ENCODE data around the gene CRYBG1. TPM values are rescaled to one million over a fixed set of nuclear protein-coding genes. Genes with fewer than 3 reads are reported as not detected.

CRYBG1 gene
- polyA plus RNA-seq, 2 donors, result 45.2 to 74.9 TPM

GRCh38 chr6:106563614-106564013, 203.1 kb downstream of the CRYBG1 start:
- 39 to 45% methylated on average over 2 of the region's 2 CpGs for WGBS, 2 donors
- Histone ChIP-seq H3K4me1 (ENCODE audit: control insufficient read depth in 2 of 2, insufficient read depth in 2 of 2, low read length in 1 of 2) (no peaks in the 10 kb centered on the region), H3K9me3 (ENCODE audit: control insufficient read depth in 2 of 2, insufficient read depth in 1 of 2, low read depth in 1 of 2, low read length in 1 of 2) (no peaks in the 10 kb centered on the region), H3K27ac (ENCODE audit: low read depth in 2 of 2, low read length in 1 of 2) (peak overlapping the region in 1 of 2 donors; percentile 13), H3K27me3 (ENCODE audit: control insufficient read depth in 1 of 2, insufficient read depth in 2 of 2, low read length in 2 of 2) (no peaks in the 10 kb centered on the region), H3K4me3 (ENCODE audit: low read depth in 1 of 2, low read length in 2 of 2) (no peak overlapping the region), H3K36me3 (ENCODE audit: control insufficient read depth in 2 of 2, insufficient read depth in 2 of 2, low read length in 1 of 2) (peaks cover 5 to 12% of the 10 kb centered on the region in 2 donors)

GRCh38 chr6:106564476-106564875, 204.0 kb downstream of the CRYBG1 start:
- WGBS, 2 donors, result 58 to 62% methylated on average over 4 of the region's 4 CpGs
- no peak overlapping the region for H3K27ac ChIP-seq (ENCODE audit: low read depth in 2 of 2, low read length in 1 of 2)
- no peak overlapping the region for H3K4me3 ChIP-seq (ENCODE audit: low read depth in 1 of 2, low read length in 2 of 2)
- H3K9me3 ChIP-seq (ENCODE audit: control insufficient read depth in 2 of 2, insufficient read depth in 1 of 2, low read depth in 1 of 2, low read length in 1 of 2), result no peaks in the 10 kb centered on the region
- no peaks in the 10 kb centered on the region for H3K4me1 ChIP-seq (ENCODE audit: control insufficient read depth in 2 of 2, insufficient read depth in 2 of 2, low read length in 1 of 2)
- H3K36me3 ChIP-seq (ENCODE audit: control insufficient read depth in 2 of 2, insufficient read depth in 2 of 2, low read length in 1 of 2), result peaks cover 5 to 10% of the 10 kb centered on the region in 2 donors
- no peaks in the 10 kb centered on the region for H3K27me3 ChIP-seq (ENCODE audit: control insufficient read depth in 1 of 2, insufficient read depth in 2 of 2, low read length in 2 of 2)

- no peak overlapping the region for H3K27ac ChIP-seq (ENCODE audit: low read depth in 2 of 2, low read length in 1 of 2)
- H3K36me3 ChIP-seq (ENCODE audit: control insufficient read depth in 2 of 2, insufficient read depth in 2 of 2, low read length in 1 of 2), result peaks cover 6 to 15% of the 10 kb centered on the region in 2 donors
- H3K4me1 ChIP-seq (ENCODE audit: control insufficient read depth in 2 of 2, insufficient read depth in 2 of 2, low read length in 1 of 2), result no peaks in the 10 kb centered on the region
- no peaks in the 10 kb centered on the region for H3K9me3 ChIP-seq (ENCODE audit: control insufficient read depth in 2 of 2, insufficient read depth in 1 of 2, low read depth in 1 of 2, low read length in 1 of 2)
- no peaks in the 10 kb centered on the region for H3K27me3 ChIP-seq (ENCODE audit: control insufficient read depth in 1 of 2, insufficient read depth in 2 of 2, low read length in 2 of 2)
- H3K4me3 ChIP-seq (ENCODE audit: low read depth in 1 of 2, low read length in 2 of 2), result no peak overlapping the region
- WGBS, 2 donors, result 51 to 56% methylated on average over 2 of the region's 2 CpGs
Measured at GRCh38 chr6:106568530-106568929, 208.0 kb downstream of the CRYBG1 start.

- Histone ChIP-seq H3K4me3 (ENCODE audit: low read depth in 1 of 2, low read length in 2 of 2) (no peak overlapping the region), H3K9me3 (ENCODE audit: control insufficient read depth in 2 of 2, insufficient read depth in 1 of 2, low read depth in 1 of 2, low read length in 1 of 2) (no peaks in the 10 kb centered on the region), H3K36me3 (ENCODE audit: control insufficient read depth in 2 of 2, insufficient read depth in 2 of 2, low read length in 1 of 2) (peaks cover 4 to 13% of the 10 kb centered on the region in 2 donors), H3K27ac (ENCODE audit: low read depth in 2 of 2, low read length in 1 of 2) (no peak overlapping the region), H3K4me1 (ENCODE audit: control insufficient read depth in 2 of 2, insufficient read depth in 2 of 2, low read length in 1 of 2) (no peaks in the 10 kb centered on the region), H3K27me3 (ENCODE audit: control insufficient read depth in 1 of 2, insufficient read depth in 2 of 2, low read length in 2 of 2) (no peaks in the 10 kb centered on the region)
- 88 to 94% methylated on average over 4 of the region's 4 CpGs for WGBS, 2 donors
Measured at GRCh38 chr6:106569428-106569827, 208.9 kb downstream of the CRYBG1 start.

GRCh38 chr6:106572436-106572835, 211.9 kb downstream of the CRYBG1 start:
- Histone ChIP-seq H3K9me3 (ENCODE audit: control insufficient read depth in 2 of 2, insufficient read depth in 1 of 2, low read depth in 1 of 2, low read length in 1 of 2) (no peaks in the 10 kb centered on the region), H3K36me3 (ENCODE audit: control insufficient read depth in 2 of 2, insufficient read depth in 2 of 2, low read length in 1 of 2) (peaks cover 3 to 10% of the 10 kb centered on the region in 2 donors), H3K27me3 (ENCODE audit: control insufficient read depth in 1 of 2, insufficient read depth in 2 of 2, low read length in 2 of 2) (no peaks in the 10 kb centered on the region), H3K4me1 (ENCODE audit: control insufficient read depth in 2 of 2, insufficient read depth in 2 of 2, low read length in 1 of 2) (no peaks in the 10 kb centered on the region), H3K27ac (ENCODE audit: low read depth in 2 of 2, low read length in 1 of 2) (no peak overlapping the region), H3K4me3 (ENCODE audit: low read depth in 1 of 2, low read length in 2 of 2) (no peak overlapping the region)
- 72 to 82% methylated on average over 5 of the region's 5 CpGs for WGBS, 2 donors

- no peak overlapping the region for H3K27ac ChIP-seq (ENCODE audit: low read depth in 2 of 2, low read length in 1 of 2)
- no peaks in the 10 kb centered on the region for H3K4me1 ChIP-seq (ENCODE audit: control insufficient read depth in 2 of 2, insufficient read depth in 2 of 2, low read length in 1 of 2)
- WGBS, 2 donors, result 80 to 84% methylated on average over 6 of the region's 6 CpGs
- no peaks in the 10 kb centered on the region for H3K27me3 ChIP-seq (ENCODE audit: control insufficient read depth in 1 of 2, insufficient read depth in 2 of 2, low read length in 2 of 2)
- H3K4me3 ChIP-seq (ENCODE audit: low read depth in 1 of 2, low read length in 2 of 2), result no peak overlapping the region
- no peaks in the 10 kb centered on the region for H3K9me3 ChIP-seq (ENCODE audit: control insufficient read depth in 2 of 2, insufficient read depth in 1 of 2, low read depth in 1 of 2, low read length in 1 of 2)
- peaks cover 5 to 8% of the 10 kb centered on the region in 2 donors for H3K36me3 ChIP-seq (ENCODE audit: control insufficient read depth in 2 of 2, insufficient read depth in 2 of 2, low read length in 1 of 2)
Measured at GRCh38 chr6:106572875-106573585, 212.5 kb downstream of the CRYBG1 start.

- Histone ChIP-seq H3K36me3 (ENCODE audit: control insufficient read depth in 2 of 2, insufficient read depth in 2 of 2, low read length in 1 of 2) (peaks cover 2 to 6% of the 10 kb centered on the region in 2 donors), H3K4me3 (ENCODE audit: low read depth in 1 of 2, low read length in 2 of 2) (no peak overlapping the region), H3K4me1 (ENCODE audit: control insufficient read depth in 2 of 2, insufficient read depth in 2 of 2, low read length in 1 of 2) (no peaks in the 10 kb centered on the region), H3K27me3 (ENCODE audit: control insufficient read depth in 1 of 2, insufficient read depth in 2 of 2, low read length in 2 of 2) (no peaks in the 10 kb centered on the region), H3K27ac (ENCODE audit: low read depth in 2 of 2, low read length in 1 of 2) (no peak overlapping the region), H3K9me3 (ENCODE audit: control insufficient read depth in 2 of 2, insufficient read depth in 1 of 2, low read depth in 1 of 2, low read length in 1 of 2) (no peaks in the 10 kb centered on the region)
- WGBS, 2 donors, result 81 to 84% methylated on average over 16 of the region's 16 CpGs
Measured at GRCh38 chr6:106574741-106575458, 214.4 kb downstream of the CRYBG1 start.

GRCh38 chr6:106579281-106579680, 218.8 kb downstream of the CRYBG1 start:
- H3K9me3 ChIP-seq (ENCODE audit: control insufficient read depth in 2 of 2, insufficient read depth in 1 of 2, low read depth in 1 of 2, low read length in 1 of 2), result no peaks in the 10 kb centered on the region
- no peaks in the 10 kb centered on the region for H3K27me3 ChIP-seq (ENCODE audit: control insufficient read depth in 1 of 2, insufficient read depth in 2 of 2, low read length in 2 of 2)
- no peak overlapping the region for H3K4me3 ChIP-seq (ENCODE audit: low read depth in 1 of 2, low read length in 2 of 2)
- H3K27ac ChIP-seq (ENCODE audit: low read depth in 2 of 2, low read length in 1 of 2), result no peak overlapping the region
- H3K36me3 ChIP-seq (ENCODE audit: control insufficient read depth in 2 of 2, insufficient read depth in 2 of 2, low read length in 1 of 2), result peaks cover 8 to 9% of the 10 kb centered on the region in 2 donors
- 91 to 92% methylated on average over 2 of the region's 2 CpGs for WGBS, 2 donors
- H3K4me1 ChIP-seq (ENCODE audit: control insufficient read depth in 2 of 2, insufficient read depth in 2 of 2, low read length in 1 of 2), result no peaks in the 10 kb centered on the region

- H3K36me3 ChIP-seq (ENCODE audit: control insufficient read depth in 2 of 2, insufficient read depth in 2 of 2, low read length in 1 of 2), result peaks cover 8 to 9% of the 10 kb centered on the region in 2 donors
- no peaks in the 10 kb centered on the region for H3K27me3 ChIP-seq (ENCODE audit: control insufficient read depth in 1 of 2, insufficient read depth in 2 of 2, low read length in 2 of 2)
- no peak overlapping the region for H3K27ac ChIP-seq (ENCODE audit: low read depth in 2 of 2, low read length in 1 of 2)
- H3K4me1 ChIP-seq (ENCODE audit: control insufficient read depth in 2 of 2, insufficient read depth in 2 of 2, low read length in 1 of 2), result no peaks in the 10 kb centered on the region
- no peaks in the 10 kb centered on the region for H3K9me3 ChIP-seq (ENCODE audit: control insufficient read depth in 2 of 2, insufficient read depth in 1 of 2, low read depth in 1 of 2, low read length in 1 of 2)
- no peak overlapping the region for H3K4me3 ChIP-seq (ENCODE audit: low read depth in 1 of 2, low read length in 2 of 2)
- WGBS, 2 donors, result 91 to 96% methylated on average over 1 of the region's 1 CpG
Measured at GRCh38 chr6:106581468-106581867, 221.0 kb downstream of the CRYBG1 start.

All from esophagus (tissue), 2 donors.